Osteocyte (in vitro differentiated cells): ENCODE measurements around the gene GPR146. TPM values are rescaled to one million over a fixed set of nuclear protein-coding genes. Genes with fewer than 3 reads are reported as not detected.

Experiments used
- DNase-seq: peaks from one replicate; pipeline ENCODE4 v3.0.0; 2021; ENCODE audit warnings: mixed read lengths; ENCODE audit not compliant: unreplicated experiment; ENCODE audit errors: extremely low spot score
- H3K27ac Mint-ChIP-seq: one replicate; pipeline ENCODE4 v1.8.0; 2021; ENCODE audit warnings: mild to moderate bottlenecking, mixed read lengths; ENCODE audit not compliant: unreplicated experiment
- H3K27me3 Mint-ChIP-seq: one replicate; pipeline ENCODE4 v1.8.0; 2021; ENCODE audit warnings: mixed read lengths; ENCODE audit not compliant: unreplicated experiment
- H3K36me3 Mint-ChIP-seq: one replicate; pipeline ENCODE4 v1.8.0; 2021; ENCODE audit warnings: mixed read lengths; ENCODE audit not compliant: unreplicated experiment
- H3K4me1 Mint-ChIP-seq: one replicate; pipeline ENCODE4 v1.8.0; 2021; ENCODE audit warnings: mixed read lengths; ENCODE audit not compliant: unreplicated experiment
- H3K4me3 Mint-ChIP-seq: one replicate; pipeline ENCODE4 v1.8.0; 2021; ENCODE audit warnings: mild to moderate bottlenecking, moderate library complexity, mixed read lengths; ENCODE audit not compliant: unreplicated experiment
- H3K9me3 Mint-ChIP-seq: one replicate; pipeline ENCODE4 v1.8.0; 2021; ENCODE audit warnings: mixed read lengths; ENCODE audit not compliant: unreplicated experiment
- CTCF ChIP-seq: fragments of 200-600 bp; sonication (generic); IDR thresholded peaks from 2 replicates; pipeline ENCODE4 v1.5.0; 2021; ENCODE audit warnings: antibody characterized with exemption, mild to moderate bottlenecking, moderate library complexity
- total RNA-seq: library from RNA; stranded (reverse); gene quantifications from 2 replicates; pipeline ENCODE4 v1.2.1, GENCODE V29; 2021

The GPR146 gene
- total RNA-seq, 1 donor from 2014 or later = 2.8 TPM

GRCh38 chr7:1050254-1050906 is 6.0 kb downstream of the GPR146 start:
- no peak overlapping the region for H3K27ac Mint-ChIP-seq
- H3K36me3 Mint-ChIP-seq = no peaks in the 10 kb centered on the region
- no peaks in the 10 kb centered on the region for H3K9me3 Mint-ChIP-seq
- H3K27me3 Mint-ChIP-seq = no peaks in the 10 kb centered on the region
- H3K4me3 Mint-ChIP-seq = no peak overlapping the region
- no peak for DNase-seq
- no peak for TF ChIP-seq CTCF
- H3K4me1 Mint-ChIP-seq = peaks cover 1% of the 10 kb centered on the region

DNA sequence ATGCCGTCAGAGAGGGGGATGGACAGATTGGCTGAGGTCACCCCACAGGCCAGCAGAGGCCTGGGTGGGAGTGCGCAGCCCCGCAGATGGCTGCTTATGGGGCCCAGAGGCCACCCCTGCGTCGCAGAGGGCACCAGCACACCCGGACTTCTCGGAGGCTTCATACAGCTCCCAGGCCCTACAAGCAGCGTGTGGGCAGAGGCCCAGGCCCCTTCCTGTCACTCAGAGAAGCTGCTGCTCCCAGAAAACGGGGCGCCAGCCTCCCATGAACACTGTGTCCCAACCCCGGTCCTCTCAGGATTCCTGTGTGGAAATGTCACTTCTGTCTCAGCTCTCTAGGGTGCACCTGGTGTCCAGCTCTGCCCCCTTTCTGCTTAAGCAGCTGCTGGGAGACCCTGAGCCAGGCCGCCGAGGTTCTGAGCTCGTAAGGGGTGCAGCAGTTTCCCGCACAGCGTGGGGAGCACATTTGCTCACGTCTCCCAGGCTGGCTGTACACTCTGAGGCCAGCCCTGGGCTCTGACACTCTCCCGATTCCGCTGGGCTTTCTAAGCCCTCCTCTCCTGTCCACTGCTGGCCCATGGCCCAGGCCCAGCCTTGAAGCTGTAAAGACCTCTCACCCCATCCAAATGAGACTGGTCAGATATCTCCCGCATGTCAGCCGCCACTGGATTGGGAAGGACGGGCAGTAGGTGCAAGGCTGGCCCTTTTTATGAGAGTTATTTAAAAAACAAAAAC is 6.8 kb downstream of the GPR146 start:
- no peaks in the 10 kb centered on the region for H3K4me1 Mint-ChIP-seq
- H3K36me3 Mint-ChIP-seq = no peaks in the 10 kb centered on the region
- no peak for TF ChIP-seq CTCF
- no peak overlapping the region for H3K4me3 Mint-ChIP-seq
- H3K9me3 Mint-ChIP-seq = no peaks in the 10 kb centered on the region
- H3K27ac Mint-ChIP-seq = no peak overlapping the region
- no peaks in the 10 kb centered on the region for H3K27me3 Mint-ChIP-seq
- no peak for DNase-seq

DNA sequence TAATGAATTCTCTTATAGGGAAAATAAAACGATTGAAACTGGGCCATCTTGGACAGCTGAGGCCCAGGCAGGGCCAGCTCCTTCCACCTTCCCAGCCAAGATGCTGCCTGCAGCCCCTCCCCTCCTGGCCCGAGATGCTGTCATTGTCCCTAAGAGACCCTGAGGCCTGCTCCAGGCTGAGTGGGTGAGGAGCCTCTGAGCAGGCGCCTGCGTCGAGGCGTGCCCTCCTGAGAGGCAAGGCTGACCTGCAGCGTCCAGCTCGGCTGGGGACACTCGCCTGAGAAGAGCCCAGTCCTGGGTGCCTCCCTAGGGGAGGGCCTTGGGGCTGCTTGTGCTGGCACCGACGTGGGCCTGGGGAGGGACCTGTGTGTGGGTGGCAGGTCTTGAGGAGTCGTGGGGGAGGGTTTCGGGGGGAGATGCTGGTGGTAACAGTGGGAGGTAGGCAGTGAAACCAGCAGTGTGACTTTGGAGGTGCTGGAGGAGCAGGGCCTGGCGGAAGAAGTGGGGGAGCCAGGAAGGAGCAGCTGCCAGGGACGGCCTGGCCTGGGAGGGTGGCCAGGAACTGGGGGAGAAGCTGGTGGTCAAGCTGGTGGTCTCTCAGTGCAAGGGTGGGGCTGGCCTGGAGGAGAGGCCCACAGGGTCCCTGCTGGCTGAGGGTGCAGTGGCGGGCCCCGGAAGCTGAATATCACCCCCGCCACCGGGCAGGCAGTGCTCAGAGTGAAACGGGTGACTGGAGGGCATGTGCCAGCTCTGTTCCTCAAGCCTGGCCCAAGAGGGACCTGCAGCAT is 7.9 kb downstream of the GPR146 start:
- H3K4me3 Mint-ChIP-seq = no peak overlapping the region
- no peak for TF ChIP-seq CTCF
- no peak for DNase-seq
- H3K4me1 Mint-ChIP-seq = peaks cover 2% of the 10 kb centered on the region
- no peaks in the 10 kb centered on the region for H3K36me3 Mint-ChIP-seq
- no peaks in the 10 kb centered on the region for H3K27me3 Mint-ChIP-seq
- no peak overlapping the region for H3K27ac Mint-ChIP-seq
- no peaks in the 10 kb centered on the region for H3K9me3 Mint-ChIP-seq

- peaks cover 2% of the 10 kb centered on the region for H3K4me1 Mint-ChIP-seq
- no peak overlapping the region for H3K27ac Mint-ChIP-seq
- H3K9me3 Mint-ChIP-seq = no peaks in the 10 kb centered on the region
- no peak for TF ChIP-seq CTCF
- H3K4me3 Mint-ChIP-seq = no peak overlapping the region
- DNase-seq = no peak
- H3K36me3 Mint-ChIP-seq = peaks cover 2% of the 10 kb centered on the region
- H3K27me3 Mint-ChIP-seq = no peaks in the 10 kb centered on the region
These were observed 8.7 kb downstream of the GPR146 start for GRCh38 chr7:1053002-1053411.
